Measurements from ENCODE around the gene UQCRHL.

UQCRHL gene

DNA sequence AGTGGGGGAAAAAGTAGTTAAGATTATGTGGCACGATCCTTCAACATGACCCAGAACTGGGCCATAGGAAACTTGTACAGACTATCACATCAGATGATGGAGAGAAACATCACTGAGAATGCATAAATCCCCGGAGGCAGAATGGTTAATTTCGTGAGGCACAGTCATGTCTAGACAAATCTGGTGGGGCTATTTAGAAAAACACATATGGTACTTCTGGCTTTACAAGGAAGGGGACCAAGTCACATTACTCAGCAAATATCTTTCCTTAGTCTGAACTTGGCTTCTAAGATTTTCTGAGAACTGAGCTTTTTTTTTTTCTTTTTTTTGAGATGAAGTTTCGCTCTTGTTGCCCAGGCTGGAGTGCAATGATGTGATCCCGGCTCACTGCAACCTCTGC lies 9.2 kb upstream of the UQCRHL start:
- TF ChIP-seq EZH2phosphoT487 (IDR thresholded peaks at IDR 0.05; ENCODE audit: borderline replicate concordance, low read length): no peak
- TF ChIP-seq CTCF (IDR thresholded peaks at IDR 0.05; ENCODE audit: low read depth, low read length, poor library complexity, severe bottlenecking): no peak

DNA sequence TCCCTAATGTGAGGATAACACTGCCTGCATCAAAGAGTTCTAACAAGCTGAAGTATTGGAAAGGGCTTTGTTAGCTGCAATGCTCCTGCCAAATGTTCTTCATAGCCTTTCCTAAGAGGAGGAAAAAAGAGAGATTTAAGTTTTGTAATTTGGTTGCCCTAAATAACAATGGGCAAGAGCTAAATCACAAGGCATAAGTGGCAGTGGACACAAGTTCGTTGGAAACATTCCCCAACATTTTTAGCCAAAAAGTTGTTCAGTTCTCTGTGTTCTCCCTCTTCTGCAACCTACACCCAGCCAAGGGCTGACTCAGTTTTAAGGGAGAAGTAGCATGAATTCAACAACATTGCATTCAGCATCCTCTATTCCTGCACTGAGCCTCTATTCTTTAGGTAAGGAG lies 2.6 kb upstream of the UQCRHL start:
- no peak overlapping the region for H3K4me2 ChIP-seq (ENCODE audit: low read length)
- no peaks in the 10 kb centered on the region for H4K20me1 ChIP-seq (ENCODE audit: control insufficient read depth, insufficient read depth, low read depth, low read length)
- H3K36me3 ChIP-seq (ENCODE audit: control insufficient read depth, low read length): no peaks in the 10 kb centered on the region
- no peak overlapping the region for H3K4me3 ChIP-seq (ENCODE audit: low read length)
- H3F3A ChIP-seq (ENCODE audit: control insufficient read depth, insufficient read depth): no peaks in the 10 kb centered on the region
- TF ChIP-seq EZH2phosphoT487 (IDR thresholded peaks at IDR 0.05; ENCODE audit: borderline replicate concordance, low read length): no peak
- TF ChIP-seq CTCF (IDR thresholded peaks at IDR 0.05; ENCODE audit: low read depth, low read length, poor library complexity, severe bottlenecking): no peak
- no peaks in the 10 kb centered on the region for H3K9me2 ChIP-seq (replicated peaks; ENCODE audit: control insufficient read depth, low read length)
- H3K4me1 ChIP-seq (ENCODE audit: control insufficient read depth, low read length): peaks cover 22% of the 10 kb centered on the region
- H3K79me2 ChIP-seq (ENCODE audit: control insufficient read depth, low read length): no peaks in the 10 kb centered on the region
- H3K27me3 ChIP-seq (ENCODE audit: control insufficient read depth, low read length): no peaks in the 10 kb centered on the region
- H3K9me3 ChIP-seq (ENCODE audit: control insufficient read depth, insufficient read depth, low read length): no peaks in the 10 kb centered on the region
- no peak overlapping the region for H3K27ac ChIP-seq (ENCODE audit: low read depth, low read length)

More for the DNA sequence above, 9.2 kb upstream of the UQCRHL start:
- Histone ChIP-seq H3K9me2 (replicated peaks; ENCODE audit: control insufficient read depth, low read length) (no peaks in the 10 kb centered on the region), H3K9me3 (ENCODE audit: control insufficient read depth, insufficient read depth, low read length) (no peaks in the 10 kb centered on the region), H3K79me2 (ENCODE audit: control insufficient read depth, low read length) (no peaks in the 10 kb centered on the region), H3F3A (ENCODE audit: control insufficient read depth, insufficient read depth) (no peaks in the 10 kb centered on the region), H3K27me3 (ENCODE audit: control insufficient read depth, low read length) (no peaks in the 10 kb centered on the region), H3K36me3 (ENCODE audit: control insufficient read depth, low read length) (no peaks in the 10 kb centered on the region), H3K27ac (ENCODE audit: low read depth, low read length) (no peak overlapping the region), H3K4me1 (ENCODE audit: control insufficient read depth, low read length) (peaks cover 45% of the 10 kb centered on the region), H4K20me1 (ENCODE audit: control insufficient read depth, insufficient read depth, low read depth, low read length) (no peaks in the 10 kb centered on the region), H3K4me2 (ENCODE audit: low read length) (no peak overlapping the region), H3K4me3 (ENCODE audit: low read length) (no peak overlapping the region)

- no peaks in the 10 kb centered on the region for H3F3A ChIP-seq (ENCODE audit: control insufficient read depth, insufficient read depth)
- H3K4me2 ChIP-seq (ENCODE audit: low read length): no peak overlapping the region
- H3K36me3 ChIP-seq (ENCODE audit: control insufficient read depth, low read length): no peaks in the 10 kb centered on the region
- H4K20me1 ChIP-seq (ENCODE audit: control insufficient read depth, insufficient read depth, low read depth, low read length): no peaks in the 10 kb centered on the region
- H3K4me3 ChIP-seq (ENCODE audit: low read length): no peak overlapping the region
- H3K27me3 ChIP-seq (ENCODE audit: control insufficient read depth, low read length): no peaks in the 10 kb centered on the region
- no peak overlapping the region for H3K27ac ChIP-seq (ENCODE audit: low read depth, low read length)
- peaks cover 20% of the 10 kb centered on the region for H3K4me1 ChIP-seq (ENCODE audit: control insufficient read depth, low read length)
- no peak for TF ChIP-seq CTCF (IDR thresholded peaks at IDR 0.05; ENCODE audit: low read depth, low read length, poor library complexity, severe bottlenecking)
- H3K79me2 ChIP-seq (ENCODE audit: control insufficient read depth, low read length): no peaks in the 10 kb centered on the region
- H3K9me3 ChIP-seq (ENCODE audit: control insufficient read depth, insufficient read depth, low read length): no peaks in the 10 kb centered on the region
- H3K9me2 ChIP-seq (replicated peaks; ENCODE audit: control insufficient read depth, low read length): no peaks in the 10 kb centered on the region
These were observed 1.5 kb upstream of the UQCRHL start for GRCh38 chr1:15808955-15809354.

DNA sequence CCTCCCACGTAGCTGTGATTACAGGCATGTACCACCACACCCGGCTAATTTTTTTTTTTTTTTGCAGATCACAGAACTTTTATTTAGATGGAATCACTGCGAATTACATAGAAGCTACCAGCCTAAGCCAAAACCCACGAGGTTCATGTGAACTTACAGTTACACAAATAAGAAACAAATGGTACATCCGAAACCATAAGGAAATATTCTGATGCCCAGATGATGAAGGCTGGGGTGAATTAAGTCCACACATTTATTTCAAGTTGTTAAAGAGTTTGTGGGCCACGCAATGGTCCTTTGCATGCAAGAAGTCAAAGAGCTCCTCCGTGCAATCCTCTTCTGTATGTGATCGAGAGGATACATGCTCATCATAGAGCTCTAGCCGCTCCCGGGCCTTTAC lies 328 bp downstream of the UQCRHL start:
- Histone ChIP-seq H3K4me1 (ENCODE audit: control insufficient read depth, low read length) (peaks cover 6% of the 10 kb centered on the region), H3K9me3 (ENCODE audit: control insufficient read depth, insufficient read depth, low read length) (no peaks in the 10 kb centered on the region), H3K27me3 (ENCODE audit: control insufficient read depth, low read length) (no peaks in the 10 kb centered on the region), H3K4me2 (ENCODE audit: low read length) (no peak overlapping the region), H3K4me3 (ENCODE audit: low read length) (no peak overlapping the region), H3F3A (ENCODE audit: control insufficient read depth, insufficient read depth) (no peaks in the 10 kb centered on the region), H4K20me1 (ENCODE audit: control insufficient read depth, insufficient read depth, low read depth, low read length) (no peaks in the 10 kb centered on the region), H3K79me2 (ENCODE audit: control insufficient read depth, low read length) (no peaks in the 10 kb centered on the region), H3K9me2 (replicated peaks; ENCODE audit: control insufficient read depth, low read length) (no peaks in the 10 kb centered on the region), H3K36me3 (ENCODE audit: control insufficient read depth, low read length) (no peaks in the 10 kb centered on the region), H3K27ac (ENCODE audit: low read depth, low read length) (no peak overlapping the region)
- no peak for TF ChIP-seq CTCF (IDR thresholded peaks at IDR 0.05; ENCODE audit: low read depth, low read length, poor library complexity, severe bottlenecking)
- no peak for TF ChIP-seq EZH2phosphoT487 (IDR thresholded peaks at IDR 0.05; ENCODE audit: borderline replicate concordance, low read length)
